OCI-LY1 (cell line): Measurements from ENCODE around the gene CACFD1.

Experiments used
- CTCF ChIP-seq: fragments of 200-600 bp; sonication (generic), shearing (Covaris generic); IDR thresholded peaks from 2 replicates; pipeline ENCODE4 v1.5.1; 2017; ENCODE audit warnings: mild to moderate bottlenecking, antibody characterized with exemption, low read length, moderate library complexity, mixed read lengths
- EZH2 ChIP-seq: fragments of 200-600 bp; sonication (generic), shearing (Covaris generic); IDR thresholded peaks from 2 replicates; pipeline ENCODE4 v1.8.0; 2017; ENCODE audit warnings: borderline replicate concordance, mixed run types, mild to moderate bottlenecking, antibody characterized with exemption, low read length, moderate library complexity, mixed read lengths

GRCh38 chr9:133430244-133430643 is 29.5 kb upstream of the CACFD1 start:
- TF ChIP-seq EZH2 (no peak), CTCF (no peak)
